ENCODE measurements around the gene WIPF1. TPM values are rescaled to one million over a fixed set of nuclear protein-coding genes. Genes with fewer than 3 reads are reported as not detected.
A peak's percentile ranks its signal among the peaks of the same experiment; 100 is the strongest.

Gene WIPF1
- total and polyA plus RNA-seq, 4 donors: 18.5 to 64.1 (median 49.0) TPM

- whole genome bisulfite sequencing, 2 donors: 84 to 87% methylated on average over 3 of the region's 3 CpGs
- ATAC-seq (ENCODE audit: insufficient read depth, low FRiP score) (no peak), DNase-seq (no peak)
Measured at GRCh38 chr2:174635015-174635593, 37.5 kb upstream of the WIPF1 start.

GRCh38 chr2:174634130-174635014, 36.8 kb upstream of the WIPF1 start:
- Histone ChIP-seq H3K27me3 (ENCODE audit: control insufficient read depth in 3 of 3, insufficient read depth in 3 of 3, low read length in 2 of 3) (no peaks in the 10 kb centered on the region), H3K27ac (ENCODE audit: low read depth in 1 of 2, low read length in 1 of 2) (peak overlapping the region in 1 of 2 donors; percentile 72), H3K4me1 (ENCODE audit: control insufficient read depth in 5 of 5, insufficient read depth in 5 of 5, low read length in 5 of 5) (peaks cover 0 to 14% (median 0%) of the 10 kb centered on the region in 5 donors), H3K4me3 (no peak overlapping the region), H3K9ac (ENCODE audit: insufficient read depth in 1 of 2, low read length in 2 of 2) (peak overlapping the region in 1 of 2 donors; percentile 16), H3K9me3 (ENCODE audit: control insufficient read depth in 4 of 4, insufficient read depth in 3 of 4, low read length in 3 of 4) (no peaks in the 10 kb centered on the region), H3K36me3 (ENCODE audit: control insufficient read depth in 4 of 4, insufficient read depth in 4 of 4, low read length in 4 of 4) (peaks cover 0 to 3% (median 1%) of the 10 kb centered on the region in 4 donors)
- ATAC-seq (ENCODE audit: insufficient read depth, low FRiP score) (no peak), DNase-seq (peak in 2 of 3 donors; percentile 34 to 51)
- WGBS, 2 donors: 19 to 40% methylated on average over 13 of the region's 13 CpGs
- TF ChIP-seq CTCF (IDR thresholded peaks at IDR 0.05; ENCODE audit: control extremely low read depth, extremely low read depth): no peak

More at GRCh38 chr2:174635015-174635593, 37.5 kb upstream of the WIPF1 start:
- H3K27me3 ChIP-seq (ENCODE audit: control insufficient read depth in 3 of 3, insufficient read depth in 3 of 3, low read length in 2 of 3): no peaks in the 10 kb centered on the region
- no peak overlapping the region for H3K4me3 ChIP-seq
- peaks cover 0 to 14% (median 0%) of the 10 kb centered on the region in 5 donors for H3K4me1 ChIP-seq (ENCODE audit: control insufficient read depth in 5 of 5, insufficient read depth in 5 of 5, low read length in 5 of 5)
- no peak for TF ChIP-seq CTCF (IDR thresholded peaks at IDR 0.05; ENCODE audit: control extremely low read depth, extremely low read depth)
- H3K9me3 ChIP-seq (ENCODE audit: control insufficient read depth in 4 of 4, insufficient read depth in 3 of 4, low read length in 3 of 4): no peaks in the 10 kb centered on the region
- peak overlapping the region in 1 of 2 donors; percentile 72 for H3K27ac ChIP-seq (ENCODE audit: low read depth in 1 of 2, low read length in 1 of 2)
- H3K36me3 ChIP-seq (ENCODE audit: control insufficient read depth in 4 of 4, insufficient read depth in 4 of 4, low read length in 4 of 4): no peaks in the 10 kb centered on the region
- H3K9ac ChIP-seq (ENCODE audit: insufficient read depth in 1 of 2, low read length in 2 of 2): peak overlapping the region in 1 of 2 donors; percentile 16

GRCh38 chr2:174633623-174633930, 36.0 kb upstream of the WIPF1 start:
- no peak overlapping the region for H3K4me3 ChIP-seq
- WGBS, 2 donors: 26 to 54% methylated on average over 8 of the region's 8 CpGs
- no peaks in the 10 kb centered on the region for H3K27me3 ChIP-seq (ENCODE audit: control insufficient read depth in 3 of 3, insufficient read depth in 3 of 3, low read length in 2 of 3)
- H3K27ac ChIP-seq (ENCODE audit: low read depth in 1 of 2, low read length in 1 of 2): peak overlapping the region in 1 of 2 donors; percentile 64
- H3K9ac ChIP-seq (ENCODE audit: insufficient read depth in 1 of 2, low read length in 2 of 2): no peak overlapping the region
- TF ChIP-seq CTCF (IDR thresholded peaks at IDR 0.05; ENCODE audit: control extremely low read depth, extremely low read depth): no peak
- no peaks in the 10 kb centered on the region for H3K9me3 ChIP-seq (ENCODE audit: control insufficient read depth in 4 of 4, insufficient read depth in 3 of 4, low read length in 3 of 4)
- DNase-seq: peak in 1 of 3 donors; percentile 19
- ATAC-seq (ENCODE audit: insufficient read depth, low FRiP score): no peak
- peaks cover 0 to 14% (median 0%) of the 10 kb centered on the region in 5 donors for H3K4me1 ChIP-seq (ENCODE audit: control insufficient read depth in 5 of 5, insufficient read depth in 5 of 5, low read length in 5 of 5)
- H3K36me3 ChIP-seq (ENCODE audit: control insufficient read depth in 4 of 4, insufficient read depth in 4 of 4, low read length in 4 of 4): peaks cover 0 to 4% (median 1%) of the 10 kb centered on the region in 4 donors
